GM12875 (cell line): ENCODE measurements around the gene AXIN1.

ENCODE experiments used
- H3K4me3 ChIP-seq: one replicate; pipeline ENCODE4 v1.5.1; 2011; ENCODE audit warnings: low read depth, low read length, control low read depth
- CTCF ChIP-seq: IDR thresholded peaks from 2 replicates; pipeline ENCODE4 v1.5.1; 2011; ENCODE audit warnings: low read depth, mild to moderate bottlenecking, control low read depth, inconsistent platforms, low read length, moderate library complexity, borderline replicate concordance; ENCODE audit not compliant: insufficient read depth

The AXIN1 gene

GRCh38 chr16:316741-317464 is 35.6 kb downstream of the AXIN1 start:
- no peak for TF ChIP-seq CTCF
- no peak overlapping the region for H3K4me3 ChIP-seq

GRCh38 chr16:314795-315299 is 37.7 kb downstream of the AXIN1 start:
- no peak for TF ChIP-seq CTCF
- H3K4me3 ChIP-seq, result no peak overlapping the region

DNA sequence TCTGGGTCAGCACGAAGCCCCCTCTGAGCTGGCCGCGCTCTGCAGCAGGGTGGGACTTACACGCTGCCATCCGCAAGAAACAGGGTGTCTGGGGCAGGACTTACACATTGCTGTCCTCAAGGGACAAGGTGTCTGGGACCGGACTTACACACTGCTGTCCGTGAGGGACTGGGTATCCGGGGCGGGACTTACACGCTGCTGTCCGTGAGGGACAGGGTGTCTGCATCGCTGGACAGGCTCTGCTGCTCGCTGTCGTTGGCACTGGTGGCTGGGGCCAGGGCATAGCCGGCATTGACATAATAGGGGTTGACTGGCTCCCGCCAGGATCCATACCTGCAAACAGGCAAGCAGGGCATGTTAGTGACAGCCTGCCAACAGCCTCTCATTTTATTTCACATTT is 38.2 kb downstream of the AXIN1 start:
- no peak for TF ChIP-seq CTCF
- no peak overlapping the region for H3K4me3 ChIP-seq

DNA sequence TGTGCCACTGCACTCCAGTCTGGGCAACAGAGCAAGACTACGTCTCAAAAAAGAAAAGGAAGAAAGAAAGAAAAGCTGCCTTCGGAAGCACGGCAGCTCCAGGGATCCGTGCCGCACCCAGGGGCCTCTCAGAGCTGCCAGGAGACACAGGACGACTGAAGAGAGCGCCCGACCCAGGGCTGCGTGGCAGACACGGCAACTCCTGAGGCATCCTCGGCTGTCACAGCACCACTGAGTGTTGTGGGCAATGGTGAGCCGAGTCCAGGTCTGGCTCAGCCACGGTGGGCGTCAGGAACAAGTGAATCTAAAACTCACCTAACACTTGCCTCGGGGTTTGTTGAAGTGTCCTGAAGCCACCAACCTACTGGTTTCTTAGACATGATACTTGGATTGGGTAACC is 40.8 kb downstream of the AXIN1 start:
- no peak for TF ChIP-seq CTCF
- H3K4me3 ChIP-seq, result no peak overlapping the region

DNA sequence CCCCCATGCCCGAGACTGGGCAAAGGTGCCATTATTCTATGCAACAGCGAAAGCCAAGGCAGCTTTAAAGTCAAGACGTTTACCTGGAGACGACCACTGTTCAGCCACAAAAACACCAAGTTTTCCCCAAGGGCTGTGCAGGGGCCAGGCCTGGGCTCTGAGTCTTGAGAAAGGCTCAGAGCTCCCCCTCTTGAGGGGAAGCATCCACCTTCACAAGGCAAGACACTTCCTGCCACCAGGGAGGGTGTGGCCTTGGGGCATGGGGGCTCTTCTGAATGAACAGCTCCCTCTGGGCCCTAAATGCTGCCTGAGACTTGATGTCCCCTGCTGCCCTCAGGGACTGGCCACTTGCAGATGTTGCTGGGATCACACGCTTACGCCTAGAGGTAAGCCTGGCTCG is 43.0 kb downstream of the AXIN1 start:
- H3K4me3 ChIP-seq, result no peak overlapping the region
- no peak for TF ChIP-seq CTCF

DNA sequence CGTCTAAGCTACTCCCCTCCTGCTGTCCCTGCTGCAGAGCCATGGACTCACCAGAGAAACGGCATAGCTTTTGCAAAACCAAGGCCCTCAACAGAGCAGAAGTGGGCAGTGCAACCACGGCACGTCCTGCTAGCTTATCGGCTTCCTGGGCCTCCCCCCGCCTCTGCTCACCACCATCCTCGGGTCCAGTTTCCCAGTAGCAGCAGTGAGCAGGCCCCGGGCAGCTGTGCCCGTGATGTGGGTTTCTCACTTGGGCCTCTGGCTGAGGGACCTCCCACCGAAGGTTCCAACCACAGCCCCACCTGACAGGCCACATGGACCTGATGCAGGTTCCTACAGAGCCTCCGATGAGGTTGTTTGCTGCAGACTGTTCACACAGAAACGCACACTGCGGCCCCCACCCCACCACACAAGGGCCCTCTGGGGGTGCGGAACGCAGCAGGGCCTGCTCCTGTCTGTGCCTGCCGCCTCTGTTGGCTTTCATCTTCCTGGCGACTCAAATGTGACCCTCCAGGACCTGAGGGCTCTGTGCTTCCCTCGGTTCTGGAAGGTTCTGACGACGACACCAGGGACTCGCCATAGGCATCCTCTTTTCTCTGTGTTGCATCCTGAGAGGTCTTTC is 44.7 kb downstream of the AXIN1 start:
- no peak for TF ChIP-seq CTCF
- H3K4me3 ChIP-seq, result no peak overlapping the region

GRCh38 chr16:306911-307370 is 45.6 kb downstream of the AXIN1 start:
- no peak for TF ChIP-seq CTCF
- H3K4me3 ChIP-seq, result no peak overlapping the region
